K562 (cell line): ENCODE results near the gene CYP46A1. TPM values are rescaled to one million over a fixed set of nuclear protein-coding genes. Genes with fewer than 3 reads are reported as not detected.

Source experiments
- ATAC-seq: fragments of 200-7000 bp; cut with Tn5 transposase; 3 replicates; pipeline ENCODE4 v1.9.1; 2020; ENCODE audit warnings: moderate library complexity
- BruUV-seq: library from RNA; stranded (reverse); fragments of 400-500 nt; replicated peaks from 2 replicates; lab custom pipeline; 2021; lab: Mats Ljungman, UMichigan
- CTCF ChIA-PET: fragments of 300-600 bp; formaldehyde crosslinking; extraction: SDS; loops from one replicate; lab custom pipeline; 2021; ENCODE audit warnings: low intra/inter-chr PET ratio; lab: Yijun Ruan, JAX
- POLR2A ChIA-PET: fragments of 300-600, 350-650 bp; sonication (Branson Sonifier 250); formaldehyde crosslinking; extraction: SDS; loops from one replicate; lab custom pipeline; 2021; ENCODE audit warnings: antibody characterized with exemption, inconsistent platforms; lab: Yijun Ruan, JAX
- DNase-seq, 4 experiments: peaks; one replicate each; pipeline versions ENCODE4 v3.0.0 to v3.0.0-alpha.2; 2011 to 2018; ENCODE audit warnings: low spot score in 3 of 4, mixed read lengths in 3 of 4; ENCODE audit errors: extremely low read depth in 1 of 4
- FAIRE-seq: peaks from 2 replicates; lab custom pipeline; 2011; peaks lifted over from hg19 to GRCh38; lab: Jason Lieb, UNC
- H2AFZ ChIP-seq: 2 replicates; pipeline ENCODE4 v1.6.0; 2011; ENCODE audit warnings: low read depth, low read length, control low read depth, inconsistent platforms
- H3K27ac ChIP-seq: fragments of 200-600 bp; 3 replicates; pipeline ENCODE4 v1.8.0; 2011; ENCODE audit warnings: low read depth, mild to moderate bottlenecking, control low read depth, inconsistent platforms, low read length, moderate library complexity, mixed read lengths; ENCODE audit errors: extremely low read depth
- H3K27me3 ChIP-seq, 2 experiments: fragments of 300-600 bp in 1 of 2; 2 replicates in 1 of 2; 3 replicates in 1 of 2; pipeline versions ENCODE4 v1.6.0 to v1.8.0; 2011; ENCODE audit warnings: inconsistent platforms in 2 of 2, low read length in 2 of 2, mild to moderate bottlenecking in 1 of 2, mixed read lengths in 1 of 2, moderate library complexity in 1 of 2; ENCODE audit not compliant: control insufficient read depth in 2 of 2, insufficient read depth in 2 of 2
- H3K36me3 ChIP-seq: fragments of 300-600 bp; 3 replicates; pipeline ENCODE4 v1.8.0; 2011; ENCODE audit warnings: mild to moderate bottlenecking, low read length, inconsistent platforms; ENCODE audit not compliant: control insufficient read depth, insufficient read depth
- H3K4me1 ChIP-seq, 2 experiments: fragments of 200-600 bp in 1 of 2; replicated peaks in 1 of 2; 2 replicates in 1 of 2; 3 replicates in 1 of 2; pipeline versions ENCODE4 v1.5.1 to v1.8.0; 2011; ENCODE audit warnings: inconsistent platforms in 2 of 2, low read length in 2 of 2, mild to moderate bottlenecking in 1 of 2, mixed read lengths in 1 of 2, moderate library complexity in 1 of 2; ENCODE audit not compliant: control insufficient read depth in 2 of 2, insufficient read depth in 2 of 2
- H3K4me2 ChIP-seq: 2 replicates; pipeline ENCODE4 v1.6.1; 2011; ENCODE audit warnings: low read length, control low read depth, inconsistent platforms, mixed read lengths; ENCODE audit not compliant: insufficient read depth
- H3K4me3 ChIP-seq: fragments of 200-600 bp; sonication (generic), shearing (Covaris generic); 2 replicates; pipeline ENCODE4 v1.5.1; 2016; ENCODE audit warnings: control low read depth, inconsistent platforms
- H3K79me2 ChIP-seq: fragments of 200-600 bp; 3 replicates; pipeline ENCODE4 v1.8.0; 2011; ENCODE audit warnings: low read length, inconsistent platforms; ENCODE audit not compliant: control insufficient read depth, insufficient read depth
- H3K9ac ChIP-seq, 2 experiments: 2 replicates each; pipeline versions ENCODE4 v1.6.0 to v1.6.1; 2011; ENCODE audit warnings: low read depth in 2 of 2, low read length in 2 of 2, control low read depth in 1 of 2, inconsistent platforms in 1 of 2, mild to moderate bottlenecking in 1 of 2, mixed read lengths in 1 of 2; ENCODE audit not compliant: insufficient read depth in 1 of 2
- H3K9me1 ChIP-seq: one replicate; pipeline ENCODE4 v1.6.0; 2011; ENCODE audit warnings: inconsistent platforms, mild to moderate bottlenecking, low read length, moderate library complexity; ENCODE audit not compliant: control insufficient read depth, insufficient read depth
- H3K9me3 ChIP-seq: replicated peaks from 2 replicates; pipeline ENCODE4 v1.5.1; 2011; ENCODE audit warnings: low read depth, low read length, inconsistent platforms; ENCODE audit not compliant: control insufficient read depth, insufficient read depth
- H4K20me1 ChIP-seq: replicated peaks from 2 replicates; pipeline ENCODE4 v1.6.1; 2011; ENCODE audit warnings: low read length, inconsistent platforms, mixed read lengths; ENCODE audit not compliant: control insufficient read depth, insufficient read depth
- ARNT ChIP-seq, 2 experiments: fragments of 450-650 bp; IDR thresholded peaks; 2 replicates each; pipeline ENCODE4 v1.6.1; 2016; ENCODE audit warnings: mild to moderate bottlenecking in 1 of 2
- MEF2D ChIP-seq: conservative IDR thresholded peaks from 2 replicates; pipeline ENCODE4 v1.6.1; 2016; ENCODE audit warnings: low read depth, missing genetic modification characterization, missing compliant biosample characterization
- MLLT1 ChIP-seq, 2 experiments: fragments of 450-650 bp; IDR thresholded peaks; 2 replicates each; pipeline ENCODE4 v1.6.1; 2016
- ZNF644 ChIP-seq: fragments of 200-800 bp; sonication (Bioruptor generic); IDR thresholded peaks from 2 replicates; pipeline ENCODE4 v1.6.1; 2016; ENCODE audit warnings: low read depth, missing genetic modification characterization, missing compliant biosample characterization
- WGBS: fragments of 100-300 bp; shearing (Covaris generic); methylation state at CpG from one replicate; pipeline ENCODE4 v1.1.6; 2016; ENCODE audit warnings: low coverage, mixed read lengths; ENCODE audit not compliant: insufficient coverage; ENCODE audit errors: missing lambda C conversion rate; 5-methylcytosine and 5-hydroxymethylcytosine counted together
- in situ Hi-C: fragments of 300-500 bp; cut with MboI; formaldehyde crosslinking; loops from 4 replicates; pipeline ENCODE4 v1.15.0; 2018; ENCODE audit warnings: inconsistent platforms, mixed read lengths
- intact Hi-C: fragments of 100-400 bp; cut with micrococcal nuclease; formaldehyde crosslinking; loops from 2 replicates; pipeline ENCODE4 v1.14.2; 2022
- polyA plus RNA-seq, 8 experiments: library from polyadenylated mRNA; depleted of rRNA in 4 of 8; stranded (reverse) in 5 of 8; unstranded in 3 of 8; fragments of >200 nt; fragmentation: Nextera tagmentation in 2 of 8; fragmentation: Illumina TruSeq in 1 of 8; extraction: Ambion mirVana in 2 of 8; extraction: Trizol in 1 of 8; gene quantifications; 2 replicates each; pipeline versions ENCODE4 v1.2.1 to v1.2.3, GENCODE V29; 2011 to 2014; ENCODE audit warnings: inconsistent platforms in 1 of 8, missing spikeins in 1 of 8
- total RNA-seq, 7 experiments: library from RNA; depleted of rRNA in 6 of 7; stranded (reverse); fragments of >200 nt in 6 of 7; fragmentation: Illumina TruSeq in 2 of 7; extraction: Trizol in 2 of 7; gene quantifications; 2 replicates each; pipeline versions ENCODE4 v1.2.1 to v1.2.3, GENCODE V29; 2011 to 2021; ENCODE audit warnings: low replicate concordance in 1 of 7

CYP46A1 gene
- total and polyA plus RNA-seq, 9 of the 15 experiments (the other 6 are each of a cell fraction or from before 2014, with no cell fraction given): not detected

GRCh38 chr14:99660006-99660566 lies 24.0 kb upstream of the CYP46A1 start:
- DNase-seq: no peak
- Histone ChIP-seq H3K9me3 (no peaks in the 10 kb centered on the region), H4K20me1 (no peaks in the 10 kb centered on the region; the same call in none of the 2 replicates), H2AFZ (no peak overlapping the region), H3K4me1 (no peaks in the 10 kb centered on the region; a peak in 2 of 5 replicates), H3K9ac (no peak overlapping the region), H3K4me2 (no peak overlapping the region), H3K9me1 (no peaks in the 10 kb centered on the region), H3K36me3 (no peaks in the 10 kb centered on the region), H3K27ac (no peak overlapping the region), H3K79me2 (no peaks in the 10 kb centered on the region), H3K4me3 (no peak overlapping the region), H3K27me3 (peaks cover 3 to 64% of the 10 kb centered on the region in 2 experiments; a peak in 4 of 5 replicates)
- POLR2A ChIA-PET: no interaction called here
- 12% methylated on average over 15 of the region's 37 CpGs for WGBS
- TF ChIP-seq ZNF644 (tag): no peak
- TF ChIP-seq ARNT (IDR thresholded peaks at IDR 0.05): no peak
- no peak for TF ChIP-seq MEF2D (tag)
- TF ChIP-seq MLLT1 (IDR thresholded peaks at IDR 0.05): no peak
- no peak for ATAC-seq
- in situ Hi-C loops: no loop called here
- no TSS peak for BruUV-seq
- intact Hi-C loops: no loop called here
- FAIRE-seq: no peak
- CTCF ChIA-PET: no interaction called here
